Measurements from ENCODE around the gene ATP12A.

Gene ATP12A

GRCh38 chr13:24688111-24688510 is 7.9 kb downstream of the ATP12A start:
- no peak for DNase-seq (ENCODE audit: low read depth)

- DNase-seq (ENCODE audit: low read depth) = no peak
Observed at GRCh38 chr13:24688950-24689349, 8.7 kb downstream of the ATP12A start.

GRCh38 chr13:24691381-24691780 is 11.2 kb downstream of the ATP12A start:
- DNase-seq (ENCODE audit: low read depth) = no peak

GRCh38 chr13:24692561-24692960 is 12.4 kb downstream of the ATP12A start:
- DNase-seq (ENCODE audit: low read depth) = peak; percentile 87

- DNase-seq (ENCODE audit: low read depth) = peak; percentile 66
Observed at GRCh38 chr13:24693862-24694471, 13.8 kb downstream of the ATP12A start.

GRCh38 chr13:24694907-24695306 is 14.7 kb downstream of the ATP12A start:
- no peak for DNase-seq (ENCODE audit: low read depth)

- DNase-seq (ENCODE audit: low read depth) = no peak
Observed at GRCh38 chr13:24698686-24699085, 18.5 kb downstream of the ATP12A start.

- DNase-seq (ENCODE audit: low read depth) = no peak
Observed at GRCh38 chr13:24699541-24699940, 19.3 kb downstream of the ATP12A start.

GRCh38 chr13:24700539-24700938 is 20.3 kb downstream of the ATP12A start:
- DNase-seq (ENCODE audit: low read depth) = no peak

- DNase-seq (ENCODE audit: low read depth) = no peak
Observed at GRCh38 chr13:24706886-24707585, 26.8 kb downstream of the ATP12A start.

GRCh38 chr13:24709186-24709913 is 29.1 kb downstream of the ATP12A start:
- no peak for DNase-seq (ENCODE audit: low read depth)

GRCh38 chr13:24713022-24713421 is 32.8 kb downstream of the ATP12A start:
- peak; percentile 19 for DNase-seq (ENCODE audit: low read depth)

GRCh38 chr13:24716011-24716410 is 35.8 kb downstream of the ATP12A start:
- DNase-seq (ENCODE audit: low read depth) = no peak

GRCh38 chr13:24716446-24716845 is 36.2 kb downstream of the ATP12A start:
- no peak for DNase-seq (ENCODE audit: low read depth)

- no peak for DNase-seq (ENCODE audit: low read depth)
Observed at GRCh38 chr13:24717217-24717616, 37.0 kb downstream of the ATP12A start.

GRCh38 chr13:24718192-24718965 is 38.2 kb downstream of the ATP12A start:
- DNase-seq (ENCODE audit: low read depth) = no peak

GRCh38 chr13:24719139-24719538 is 38.9 kb downstream of the ATP12A start:
- no peak for DNase-seq (ENCODE audit: low read depth)

GRCh38 chr13:24723206-24723605 is 43.0 kb downstream of the ATP12A start:
- no peak for DNase-seq (ENCODE audit: low read depth)

- no peak for DNase-seq (ENCODE audit: low read depth)
Observed at GRCh38 chr13:24724714-24725113, 44.5 kb downstream of the ATP12A start.

GRCh38 chr13:24725379-24725778 is 45.2 kb downstream of the ATP12A start:
- DNase-seq (ENCODE audit: low read depth) = no peak

GRCh38 chr13:24727731-24728601 is 47.8 kb downstream of the ATP12A start:
- DNase-seq (ENCODE audit: low read depth) = peak; percentile 83

Data from amniotic epithelial cell (primary cell).